AG04449 (cell line): ENCODE measurements around the gene BAG3.

ENCODE experiments used
- CTCF ChIA-PET: fragments of 350-600 bp; formaldehyde crosslinking; extraction: SDS; loops from one replicate; lab custom pipeline; 2021; ENCODE audit warnings: antibody characterized with exemption; lab: Yijun Ruan, JAX
- POLR2A ChIA-PET: fragments of 400-600, 350-600 bp; formaldehyde crosslinking; extraction: SDS; loops from one replicate; lab custom pipeline; 2020; ENCODE audit warnings: antibody characterized with exemption, inconsistent platforms; lab: Yijun Ruan, JAX
- DNase-seq: peaks from one replicate; pipeline ENCODE4 v3.0.0-alpha.2; 2010; ENCODE audit warnings: low read depth, low spot score
- H3K4me3 ChIP-seq: 2 replicates; pipeline ENCODE4 v1.5.1; 2011; ENCODE audit warnings: low read depth, mild to moderate bottlenecking, control low read depth, low read length
- TF ChIP-seq, protein P1 (sequence below): IDR thresholded peaks from one replicate; pipeline ENCODE4 v1.5.1; 2011; ENCODE audit warnings: mild to moderate bottlenecking, moderate library complexity, low read length, control low read depth, inconsistent platforms; ENCODE audit not compliant: insufficient read depth; ENCODE audit errors: missing control alignments

The BAG3 gene

DNA sequence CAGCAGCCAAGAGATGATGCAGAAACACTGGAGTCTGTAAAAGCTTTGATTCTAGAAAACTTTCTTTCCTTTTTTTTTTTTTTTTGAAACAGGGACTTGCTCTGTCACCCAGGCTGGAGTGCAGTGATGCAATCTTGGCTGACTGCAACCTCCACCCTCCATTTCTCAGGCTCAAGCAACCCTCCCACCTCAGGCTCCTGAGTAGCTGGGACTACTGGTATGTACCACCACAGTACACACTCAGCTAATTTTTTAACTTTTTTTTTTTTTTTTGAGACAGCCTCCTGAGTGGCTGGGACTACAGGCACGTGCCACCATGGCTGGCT lies 17.0 kb upstream of the BAG3 start:
- ChIA-PET CTCF (interaction anchor here (1.2 to 2.8 kb wide), 2 partner anchors 9 to 51 kb away, joined by 3 to 16 read pairs; no protein-coding TSS in a partner anchor), POLR2A (no interaction called here)
- no peak overlapping the region for H3K4me3 ChIP-seq
- no peak for DNase-seq
- TF ChIP-seq, protein P1, sequence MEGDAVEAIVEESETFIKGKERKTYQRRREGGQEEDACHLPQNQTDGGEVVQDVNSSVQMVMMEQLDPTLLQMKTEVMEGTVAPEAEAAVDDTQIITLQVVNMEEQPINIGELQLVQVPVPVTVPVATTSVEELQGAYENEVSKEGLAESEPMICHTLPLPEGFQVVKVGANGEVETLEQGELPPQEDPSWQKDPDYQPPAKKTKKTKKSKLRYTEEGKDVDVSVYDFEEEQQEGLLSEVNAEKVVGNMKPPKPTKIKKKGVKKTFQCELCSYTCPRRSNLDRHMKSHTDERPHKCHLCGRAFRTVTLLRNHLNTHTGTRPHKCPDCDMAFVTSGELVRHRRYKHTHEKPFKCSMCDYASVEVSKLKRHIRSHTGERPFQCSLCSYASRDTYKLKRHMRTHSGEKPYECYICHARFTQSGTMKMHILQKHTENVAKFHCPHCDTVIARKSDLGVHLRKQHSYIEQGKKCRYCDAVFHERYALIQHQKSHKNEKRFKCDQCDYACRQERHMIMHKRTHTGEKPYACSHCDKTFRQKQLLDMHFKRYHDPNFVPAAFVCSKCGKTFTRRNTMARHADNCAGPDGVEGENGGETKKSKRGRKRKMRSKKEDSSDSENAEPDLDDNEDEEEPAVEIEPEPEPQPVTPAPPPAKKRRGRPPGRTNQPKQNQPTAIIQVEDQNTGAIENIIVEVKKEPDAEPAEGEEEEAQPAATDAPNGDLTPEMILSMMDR, result no peak

DNA sequence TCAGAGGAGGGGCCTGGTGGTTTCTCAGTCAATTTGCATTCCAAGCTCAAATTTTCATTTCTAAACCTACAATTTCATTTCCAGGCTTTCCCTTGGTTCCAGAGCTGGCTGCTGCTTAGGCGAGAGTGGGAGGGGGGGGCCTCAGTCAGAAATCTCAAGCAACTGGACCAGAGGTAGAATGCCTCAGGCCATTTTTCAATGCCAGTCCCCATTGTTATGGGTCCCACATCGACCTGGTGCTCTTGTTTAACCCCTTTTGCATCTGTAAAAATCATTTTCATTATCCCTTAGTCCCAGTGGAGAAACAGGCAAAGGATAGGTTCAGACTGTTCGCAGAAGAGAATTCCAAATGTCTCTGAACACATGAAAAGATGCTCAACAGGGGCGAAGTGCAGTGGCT lies 13.5 kb upstream of the BAG3 start:
- H3K4me3 ChIP-seq, result no peak overlapping the region
- DNase-seq, result no peak
- ChIA-PET CTCF (interaction anchor here (1.3 to 1.6 kb wide), 2 partner anchors 9 to 222 kb away, joined by 3 to 4 read pairs; no protein-coding TSS in a partner anchor), POLR2A (interaction anchor here (0.9 kb wide), 1 partner anchor 13 kb away, joined by 3 read pairs; the partner anchor contains the start of gene BAG3)
- TF ChIP-seq, protein P1, result no peak

DNA sequence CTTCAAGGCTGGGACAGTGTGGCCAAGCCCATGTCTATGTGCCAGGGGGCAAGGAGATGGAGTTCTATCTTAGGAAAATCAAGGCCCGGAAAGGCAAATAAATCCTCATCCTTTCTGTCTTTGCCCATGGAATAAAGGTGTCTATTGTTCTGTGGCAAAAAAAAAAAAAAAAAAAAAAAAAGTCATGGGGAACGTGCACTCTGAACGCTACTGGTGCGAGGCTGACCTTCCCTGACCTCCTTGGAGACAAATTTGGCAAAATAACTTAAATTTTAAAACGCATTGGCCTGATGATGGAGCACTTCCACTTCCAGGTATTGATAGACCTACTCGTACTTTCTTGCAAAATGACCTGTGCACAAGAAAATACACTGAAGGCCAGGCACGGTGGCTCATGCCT lies 12.2 kb upstream of the BAG3 start:
- H3K4me3 ChIP-seq, result no peak overlapping the region
- ChIA-PET CTCF (no interaction called here), POLR2A (no interaction called here)
- TF ChIP-seq, protein P1, result no peak
- DNase-seq, result no peak

DNA sequence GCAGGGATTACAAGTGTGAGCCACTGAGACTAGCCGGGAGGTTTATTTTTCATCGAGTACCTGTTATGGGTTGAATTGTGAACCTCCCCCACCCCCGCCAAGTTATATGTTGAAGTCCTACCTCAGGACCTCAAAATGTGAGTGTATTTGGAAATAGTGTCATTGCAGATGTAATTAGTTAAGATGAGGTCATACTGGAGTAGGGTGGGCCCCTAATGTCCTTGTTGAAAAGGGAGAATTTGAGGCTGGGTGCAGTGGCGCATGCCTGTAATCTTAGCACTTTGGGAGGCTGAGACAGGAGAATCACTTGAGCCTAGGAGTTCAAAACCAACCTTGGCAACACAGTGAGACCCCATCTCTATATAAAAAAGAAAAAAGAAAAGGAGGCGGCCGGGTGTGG lies 10.8 kb upstream of the BAG3 start:
- TF ChIP-seq, protein P1, result no peak
- no peak overlapping the region for H3K4me3 ChIP-seq
- no peak for DNase-seq
- CTCF ChIA-PET, result no interaction called here
- POLR2A ChIA-PET, result no interaction called here

DNA sequence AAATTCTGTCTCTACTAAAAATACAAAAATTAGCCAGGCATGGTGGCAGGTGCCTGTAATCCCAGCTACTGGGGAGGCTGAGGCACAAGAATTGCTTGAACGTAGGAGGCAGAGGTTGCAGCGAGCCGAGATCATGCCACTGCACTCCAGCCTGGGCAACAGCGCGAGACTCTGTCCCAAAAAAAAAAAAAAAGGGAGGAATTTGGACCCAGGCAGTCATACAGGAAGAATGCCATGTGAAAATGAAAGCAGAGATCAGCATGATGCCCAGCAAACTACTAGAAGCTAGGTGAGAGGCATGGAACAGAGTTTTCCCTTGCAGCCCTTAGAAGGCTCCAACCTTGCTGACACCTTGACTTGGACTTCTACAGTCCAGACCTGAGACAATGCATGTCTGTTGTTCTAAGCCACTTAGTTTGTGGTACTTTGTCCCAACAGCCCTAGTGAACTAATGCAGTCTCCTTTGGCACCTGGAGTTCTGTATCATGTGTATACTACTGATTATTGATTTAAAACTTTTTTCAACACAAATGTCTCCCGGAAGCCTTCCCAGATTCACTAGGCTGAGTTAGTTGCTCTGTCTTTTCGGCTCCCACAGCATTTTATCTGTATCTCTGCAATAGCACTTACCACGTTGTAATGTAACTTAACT lies 10.2 kb upstream of the BAG3 start:
- no peak for DNase-seq
- TF ChIP-seq, protein P1, result no peak
- ChIA-PET CTCF (interaction anchor here (1.4 kb wide), 1 partner anchor 33 kb away, joined by 3 read pairs; no protein-coding TSS in a partner anchor), POLR2A (no interaction called here)
- no peak overlapping the region for H3K4me3 ChIP-seq

DNA sequence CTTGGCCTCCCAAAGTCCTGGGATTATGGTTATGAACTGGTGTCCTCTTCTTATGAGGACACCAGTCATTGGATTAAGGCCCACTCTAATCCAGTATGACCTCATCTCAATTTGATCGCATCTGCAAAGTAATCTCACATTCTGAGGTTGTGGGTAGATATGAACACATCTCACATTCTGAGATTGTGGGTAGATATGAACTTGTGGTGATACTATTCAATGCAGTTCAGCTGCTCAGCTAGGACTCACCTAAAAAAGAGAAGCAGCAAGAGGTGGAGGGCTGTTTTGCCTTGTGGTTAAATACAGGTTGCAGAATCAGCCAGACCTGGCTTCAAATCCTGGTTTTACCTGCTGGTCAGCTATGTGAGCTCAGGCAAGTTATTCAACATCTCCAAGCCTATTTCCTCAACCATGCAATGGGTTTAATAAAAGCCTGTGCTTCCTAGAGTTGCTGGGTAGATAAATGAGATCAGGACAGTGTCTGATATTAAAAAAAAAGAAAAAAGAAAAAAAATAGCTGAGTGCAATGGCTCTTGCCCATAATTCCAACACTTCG lies 8.5 kb upstream of the BAG3 start:
- no peak for DNase-seq
- TF ChIP-seq, protein P1, result no peak
- H3K4me3 ChIP-seq, result no peak overlapping the region
- ChIA-PET CTCF (interaction anchor here (0.8 to 2.9 kb wide), 5 partner anchors 9 to 99 kb away, joined by 3 to 16 read pairs (median 6); no protein-coding TSS in a partner anchor), POLR2A (no interaction called here)
